Measurements from ENCODE around the gene MICA. TPM values are rescaled to one million over a fixed set of nuclear protein-coding genes. Genes with fewer than 3 reads are reported as not detected.
A peak's percentile ranks its signal among the peaks of the same experiment; 100 is the strongest.

Gene MICA
- total and polyA plus RNA-seq, 4 donors: 3.2 to 9.1 (median 4.2) TPM

DNA sequence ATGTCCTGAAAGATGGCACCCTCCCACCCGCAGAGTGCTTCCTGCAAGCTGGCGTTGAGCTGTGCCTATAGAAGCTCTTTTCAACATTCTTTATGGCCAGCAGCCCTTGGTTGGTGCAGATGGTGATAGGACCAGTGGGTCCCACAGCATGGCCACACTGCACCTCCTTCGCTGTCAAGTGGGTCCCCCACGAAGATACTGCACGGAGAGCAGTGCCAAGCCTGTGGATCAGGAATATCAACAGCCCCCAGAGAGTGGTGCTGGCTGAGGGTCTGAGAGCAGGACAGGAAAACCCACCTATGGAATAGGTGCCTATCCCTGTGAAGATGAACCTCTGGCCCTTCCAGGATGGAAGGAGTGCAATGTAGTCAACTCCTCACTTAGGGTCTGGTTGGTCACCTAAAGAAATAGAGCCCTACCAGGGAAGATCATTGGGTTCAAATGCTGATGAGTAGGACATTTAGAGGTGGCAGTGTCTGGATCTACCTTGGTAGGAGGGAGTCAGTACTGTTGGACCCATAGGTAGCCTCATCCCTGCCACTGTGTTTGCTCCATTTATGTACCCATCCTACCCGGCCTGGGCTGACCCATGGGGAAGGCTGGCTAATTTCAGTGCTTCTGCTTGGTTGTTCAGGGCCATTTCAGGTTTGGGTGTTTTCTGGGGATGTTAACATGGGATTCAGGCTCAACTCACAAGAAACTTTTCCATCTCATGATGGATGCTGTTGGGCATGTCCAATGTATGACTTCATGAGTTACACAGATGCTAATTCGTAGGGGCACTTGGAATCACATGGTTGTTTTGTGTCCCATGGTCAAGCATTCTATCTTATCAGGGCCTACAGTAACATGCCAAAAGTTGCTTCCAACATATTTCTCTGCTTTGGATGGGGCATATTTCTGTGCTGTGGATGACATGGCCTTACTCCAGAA lies 61.1 kb downstream of the MICA start:
- H3K9ac ChIP-seq (ENCODE audit: low read depth in 1 of 2, low read length in 2 of 2): no peak overlapping the region

More for the DNA sequence above, 61.1 kb downstream of the MICA start:
- Histone ChIP-seq H3K9me3 (ENCODE audit: control insufficient read depth in 4 of 4, low read length in 3 of 4) (no peaks in the 10 kb centered on the region), H3K27ac (ENCODE audit: low read depth in 1 of 2, low read length in 2 of 2) (no peak overlapping the region), H3K27me3 (ENCODE audit: control insufficient read depth in 4 of 4, insufficient read depth in 4 of 4, low read length in 3 of 4) (no peaks in the 10 kb centered on the region), H3K36me3 (ENCODE audit: control insufficient read depth in 4 of 4, insufficient read depth in 3 of 4, low read depth in 1 of 4, low read length in 3 of 4) (no peaks in the 10 kb centered on the region), H3K4me3 (ENCODE audit: low read depth in 1 of 3, low read length in 3 of 3) (peak overlapping the region; percentile 62 to 83 (median 71)), H3K4me1 (ENCODE audit: control insufficient read depth in 4 of 4, insufficient read depth in 4 of 4, low read length in 3 of 4) (peaks cover 3 to 24% (median 13%) of the 10 kb centered on the region in 4 donors)
- WGBS: 87% methylated on average over 7 of the region's 7 CpGs
- TF ChIP-seq JUND (IDR thresholded peaks at IDR 0.05) (no peak), SP1 (IDR thresholded peaks at IDR 0.05) (no peak)
- TF ChIP-seq, protein P1, sequence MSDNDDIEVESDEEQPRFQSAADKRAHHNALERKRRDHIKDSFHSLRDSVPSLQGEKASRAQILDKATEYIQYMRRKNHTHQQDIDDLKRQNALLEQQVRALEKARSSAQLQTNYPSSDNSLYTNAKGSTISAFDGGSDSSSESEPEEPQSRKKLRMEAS (IDR thresholded peaks at IDR 0.05): no peak
- DNase-seq (ENCODE audit: low spot score): no peak

Small RNAs within 50 kb of the gene (small RNA-seq; reads per million reads assigned to genes)
- gene HLA-S: not detected
- not detected for gene MIR6891
- not detected for gene RF00019
- gene RNU6-283P: not detected

Other genes with a start within 250 kb of the MICA start
- gene CCHCR1, start 245.8 kb upstream of the MICA start, total RNA-seq: 1 to 10 TPM; 6.9 to 9.9 TPM
- gene CCHCR1, start 245.8 kb upstream of the MICA start, polyA plus RNA-seq: 1 to 10 TPM; 3.1 to 5.6 TPM
- 10 to 100 TPM in 1 of 2 donors, under 1 TPM in 1; 0.67 to 16.8 TPM for gene TCF19, start 245.0 kb upstream of the MICA start, total RNA-seq
- gene TCF19, start 245.0 kb upstream of the MICA start, polyA plus RNA-seq: 1 to 10 TPM in 1 of 2 donors, under 1 TPM in 1; 0.63 to 3.4 TPM
- gene POU5F1, start 232.9 kb upstream of the MICA start, total RNA-seq: 1 to 10 TPM in 1 of 2 donors, not detected in 1; 3.2 TPM
- gene POU5F1, start 232.9 kb upstream of the MICA start, polyA plus RNA-seq: under 1 TPM in 1 of 2 donors, not detected in 1; 0.32 TPM
- gene HLA-C, start 131.5 kb upstream of the MICA start, total RNA-seq: 100 to 1,000 TPM; 249 to 292 TPM
- 100 to 1,000 TPM; 232 to 317 TPM for gene HLA-C, start 131.5 kb upstream of the MICA start, polyA plus RNA-seq
- gene HLA-B, start 46.4 kb upstream of the MICA start, total RNA-seq: 100 to 1,000 TPM; 341 to 369 TPM
- gene HLA-B, start 46.4 kb upstream of the MICA start, polyA plus RNA-seq: 100 to 1,000 TPM; 464 to 864 TPM
- 1 to 10 TPM; 1.8 to 4.9 TPM for gene MICB, start 94.5 kb downstream of the MICA start, total RNA-seq
- gene MICB, start 94.5 kb downstream of the MICA start, polyA plus RNA-seq: under 1 TPM; 0.19 to 0.66 TPM
- gene MCCD1, start 125.4 kb downstream of the MICA start, total RNA-seq: under 1 TPM in 1 of 2 donors, not detected in 1; 0.56 TPM
- not detected for gene MCCD1, start 125.4 kb downstream of the MICA start, polyA plus RNA-seq
- gene DDX39B, start 138.4 kb downstream of the MICA start, total RNA-seq: 100 to 1,000 TPM; 151 to 254 TPM
- gene DDX39B, start 138.4 kb downstream of the MICA start, polyA plus RNA-seq: 100 to 1,000 TPM in 1 of 2 donors, 10 to 100 TPM in 1; 75.0 to 120 TPM
- under 1 TPM; 0.14 to 0.17 TPM for gene ATP6V1G2, start 143.0 kb downstream of the MICA start, total RNA-seq
- under 1 TPM; 0.35 to 0.36 TPM for gene ATP6V1G2, start 143.0 kb downstream of the MICA start, polyA plus RNA-seq
- 1 to 10 TPM; 6.7 to 8.0 TPM for gene NFKBIL1, start 144.0 kb downstream of the MICA start, total RNA-seq
- gene NFKBIL1, start 144.0 kb downstream of the MICA start, polyA plus RNA-seq: 1 to 10 TPM; 3.3 to 9.6 TPM
- gene LTA, start 168.7 kb downstream of the MICA start, total RNA-seq: not detected
- under 1 TPM in 1 of 2 donors, not detected in 1; 0.05 TPM for gene LTA, start 168.7 kb downstream of the MICA start, polyA plus RNA-seq
- under 1 TPM; 0.19 to 0.42 TPM for gene TNF, start 172.0 kb downstream of the MICA start, total RNA-seq
- gene TNF, start 172.0 kb downstream of the MICA start, polyA plus RNA-seq: under 1 TPM in 1 of 2 donors, not detected in 1; 0.06 TPM
- 1 to 10 TPM in 1 of 2 donors, under 1 TPM in 1; 0.67 to 5.3 TPM for gene LTB, start 178.8 kb downstream of the MICA start, total RNA-seq
- 1 to 10 TPM; 1.4 to 1.7 TPM for gene LTB, start 178.8 kb downstream of the MICA start, polyA plus RNA-seq
- 10 to 100 TPM; 10.4 to 24.6 TPM for gene LST1, start 182.7 kb downstream of the MICA start, total RNA-seq
- gene LST1, start 182.7 kb downstream of the MICA start, polyA plus RNA-seq: 10 to 100 TPM; 11.6 to 15.3 TPM
- under 1 TPM in 1 of 2 donors, not detected in 1; 0.42 TPM for gene NCR3, start 189.4 kb downstream of the MICA start, total RNA-seq
- gene NCR3, start 189.4 kb downstream of the MICA start, polyA plus RNA-seq: under 1 TPM; 0.14 to 0.71 TPM
- 10 to 100 TPM; 12.2 to 46.8 TPM for gene AIF1, start 211.6 kb downstream of the MICA start, total RNA-seq
- gene AIF1, start 211.6 kb downstream of the MICA start, polyA plus RNA-seq: 10 to 100 TPM; 24.9 to 28.6 TPM
- gene PRRC2A, start 217.1 kb downstream of the MICA start, total RNA-seq: 10 to 100 TPM; 27.2 to 31.9 TPM
- 10 to 100 TPM; 21.9 to 39.3 TPM for gene PRRC2A, start 217.1 kb downstream of the MICA start, polyA plus RNA-seq
- gene BAG6, start 249.1 kb downstream of the MICA start, total RNA-seq: 100 to 1,000 TPM; 109 to 119 TPM
- 100 to 1,000 TPM in 1 of 2 donors, 10 to 100 TPM in 1; 64.9 to 116 TPM for gene BAG6, start 249.1 kb downstream of the MICA start, polyA plus RNA-seq

All from liver (tissue), 10 donors.